Activated CD8-positive, alpha-beta T cell treated with anti-CD3 and anti-CD28 coated beads, Interleukin-2, amount 10 ng/mL, durations not matched to agents 7 days and 5 days (primary cell): Measurements from ENCODE around the gene HSP90B1. TPM values are rescaled to one million over a fixed set of nuclear protein-coding genes. Genes with fewer than 3 reads are reported as not detected.

Experiments
- ATAC-seq: fragments of 150-1000 bp; cut with Tn5 transposase; one replicate; pipeline ENCODE4 v1.10.0; 2021; ENCODE audit warnings: moderate library complexity
- CTCF ChIA-PET: fragments of 350-600 bp; sonication (Branson Sonifier 250); formaldehyde crosslinking; loops from one replicate; lab custom pipeline; 2021; ENCODE audit warnings: antibody characterized with exemption; lab: Charles Lee
- POLR2A ChIA-PET: fragments of 350-600 bp; sonication (Branson Sonifier 250); formaldehyde crosslinking; loops from one replicate; lab custom pipeline; 2021; ENCODE audit warnings: antibody characterized with exemption; lab: Charles Lee
- DNase-seq: peaks from one replicate; pipeline ENCODE4 v3.0.0-alpha.2; 2020
- H3K27ac Mint-ChIP-seq: one replicate; pipeline ENCODE4 v1.8.0; 2021; ENCODE audit warnings: mild to moderate bottlenecking, mixed read lengths
- H3K27me3 Mint-ChIP-seq: one replicate; pipeline ENCODE4 v1.8.0; 2021; ENCODE audit warnings: low read depth, mixed read lengths
- H3K36me3 Mint-ChIP-seq: one replicate; pipeline ENCODE4 v1.8.0; 2021; ENCODE audit warnings: low read depth, mixed read lengths
- H3K4me1 Mint-ChIP-seq: one replicate; pipeline ENCODE4 v1.8.0; 2021; ENCODE audit warnings: low read depth, mixed read lengths
- H3K4me3 Mint-ChIP-seq: one replicate; pipeline ENCODE4 v1.8.0; 2021; ENCODE audit warnings: mild to moderate bottlenecking, mixed read lengths
- H3K9me3 Mint-ChIP-seq: one replicate; pipeline ENCODE4 v1.8.0; 2022; ENCODE audit warnings: mixed read lengths; ENCODE audit not compliant: insufficient read depth
- total RNA-seq, 2 experiments: library from RNA; stranded (reverse); gene quantifications; one replicate each; pipeline ENCODE4 v1.2.3, GENCODE V29; 2021

HSP90B1 gene
- total RNA-seq, 2 experiments from 2014 or later: 336 to 343 TPM

GRCh38 chr12:103905730-103906349 is 24.4 kb upstream of the HSP90B1 start:
- POLR2A ChIA-PET: interaction anchor here (0.8 kb wide), 1 partner anchor 9 kb away, joined by 3 read pairs; no protein-coding TSS in a partner anchor
- no peak for DNase-seq
- H3K4me1 Mint-ChIP-seq: peaks cover 28% of the 10 kb centered on the region

DNA sequence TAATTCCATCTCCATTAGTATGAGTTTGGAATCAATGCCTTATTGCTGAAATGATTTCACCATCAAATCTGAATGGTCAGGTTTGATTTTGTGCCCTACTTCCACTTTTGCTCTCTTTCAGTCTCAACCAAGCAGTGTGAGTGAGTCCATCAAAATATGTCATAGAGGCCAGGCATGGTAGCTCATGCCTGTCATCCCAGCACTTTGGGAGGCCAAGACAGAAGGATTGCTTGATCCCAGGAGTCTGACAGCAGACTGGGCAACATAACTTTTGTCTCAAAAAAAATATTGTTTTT is 22.0 kb upstream of the HSP90B1 start:
- no peak for DNase-seq
- ATAC-seq: no peak
- Mint-ChIP-seq H3K4me1 (peaks cover 13% of the 10 kb centered on the region), H3K36me3 (no peaks in the 10 kb centered on the region), H3K4me3 (no peak overlapping the region), H3K27ac (no peak overlapping the region), H3K27me3 (no peaks in the 10 kb centered on the region), H3K9me3 (no peaks in the 10 kb centered on the region)
- ChIA-PET CTCF (interaction anchor here (1.4 kb wide), 1 partner anchor 17 kb away, joined by 3 read pairs; no protein-coding TSS in a partner anchor), POLR2A (interaction anchor here (0.9 to 1.4 kb wide), 3 partner anchors 19 to 48 kb away, joined by 3 to 4 read pairs (median 3); no protein-coding TSS in a partner anchor)

More at GRCh38 chr12:103905730-103906349, 24.4 kb upstream of the HSP90B1 start:
- Mint-ChIP-seq H3K36me3 (no peaks in the 10 kb centered on the region), H3K9me3 (no peaks in the 10 kb centered on the region), H3K27me3 (no peaks in the 10 kb centered on the region), H3K27ac (peak overlapping the region; percentile 60), H3K4me3 (no peak overlapping the region)
- CTCF ChIA-PET: no interaction called here
- ATAC-seq: no peak

GRCh38 chr12:103908877-103909276 is 21.3 kb upstream of the HSP90B1 start:
- ATAC-seq: no peak
- H3K27me3 Mint-ChIP-seq: no peaks in the 10 kb centered on the region
- no peaks in the 10 kb centered on the region for H3K9me3 Mint-ChIP-seq
- H3K4me3 Mint-ChIP-seq: no peak overlapping the region
- no peak for DNase-seq
- ChIA-PET CTCF (no interaction called here), POLR2A (interaction anchor here (1.0 kb wide), 1 partner anchor 47 kb away, joined by 4 read pairs; no protein-coding TSS in a partner anchor)
- peaks cover 13% of the 10 kb centered on the region for H3K4me1 Mint-ChIP-seq
- H3K36me3 Mint-ChIP-seq: no peaks in the 10 kb centered on the region
- H3K27ac Mint-ChIP-seq: no peak overlapping the region

GRCh38 chr12:103909811-103910210 is 20.4 kb upstream of the HSP90B1 start:
- ChIA-PET POLR2A (no interaction called here), CTCF (no interaction called here)
- H3K9me3 Mint-ChIP-seq: no peaks in the 10 kb centered on the region
- no peak overlapping the region for H3K4me3 Mint-ChIP-seq
- DNase-seq (no peak), ATAC-seq (no peak)
- no peaks in the 10 kb centered on the region for H3K36me3 Mint-ChIP-seq
- H3K27me3 Mint-ChIP-seq: no peaks in the 10 kb centered on the region
- peaks cover 13% of the 10 kb centered on the region for H3K4me1 Mint-ChIP-seq
- H3K27ac Mint-ChIP-seq: no peak overlapping the region

- Mint-ChIP-seq H3K27ac (no peak overlapping the region), H3K9me3 (no peaks in the 10 kb centered on the region), H3K4me3 (no peak overlapping the region), H3K27me3 (no peaks in the 10 kb centered on the region), H3K36me3 (no peaks in the 10 kb centered on the region), H3K4me1 (peaks cover 5% of the 10 kb centered on the region)
- ATAC-seq (no peak), DNase-seq (no peak)
- ChIA-PET POLR2A (interaction anchor here (1.1 kb wide), 1 partner anchor 12 kb away, joined by 3 read pairs; no protein-coding TSS in a partner anchor), CTCF (interaction anchor here (1.4 kb wide), 1 partner anchor 12 kb away, joined by 3 read pairs; no protein-coding TSS in a partner anchor)
Measured at GRCh38 chr12:103912069-103912468, 18.1 kb upstream of the HSP90B1 start.

- Mint-ChIP-seq H3K9me3 (no peaks in the 10 kb centered on the region), H3K27ac (no peak overlapping the region), H3K4me1 (no peaks in the 10 kb centered on the region), H3K36me3 (no peaks in the 10 kb centered on the region), H3K27me3 (no peaks in the 10 kb centered on the region), H3K4me3 (no peak overlapping the region)
- POLR2A ChIA-PET: interaction anchor here (0.9 to 1.1 kb wide), 2 partner anchors 11 to 17 kb away, joined by 3 to 4 read pairs; partner anchors contain the start of gene HSP90B1
- CTCF ChIA-PET: interaction anchor here (1.4 to 4.1 kb wide), 2 partner anchors 10 to 11 kb away, joined by 3 to 10 read pairs; no protein-coding TSS in a partner anchor
- no peak for ATAC-seq
- DNase-seq: no peak
Measured at GRCh38 chr12:103913100-103913499, 17.1 kb upstream of the HSP90B1 start.

DNA sequence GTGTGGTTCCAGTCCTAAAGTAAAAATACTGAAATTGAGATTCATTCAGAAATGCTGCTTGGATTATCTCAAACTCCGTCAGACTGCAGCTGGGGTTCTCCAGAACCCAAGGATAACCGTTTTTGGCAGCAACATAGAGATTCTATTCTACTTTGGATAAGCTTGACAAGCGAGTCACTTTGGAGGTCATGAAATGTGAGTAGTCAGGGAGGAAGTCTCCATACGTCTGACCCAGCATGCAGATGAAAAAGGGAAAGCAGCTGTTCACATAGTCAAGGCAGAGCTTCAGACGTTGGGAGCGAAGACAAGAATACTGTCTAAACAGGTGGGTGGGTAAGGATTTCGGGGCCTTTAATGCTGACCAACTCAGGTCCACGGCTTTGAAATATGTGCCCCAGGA is 14.9 kb upstream of the HSP90B1 start:
- POLR2A ChIA-PET: no interaction called here
- no peaks in the 10 kb centered on the region for H3K27me3 Mint-ChIP-seq
- H3K27ac Mint-ChIP-seq: no peak overlapping the region
- no peak for ATAC-seq
- H3K36me3 Mint-ChIP-seq: no peaks in the 10 kb centered on the region
- H3K9me3 Mint-ChIP-seq: no peaks in the 10 kb centered on the region
- H3K4me1 Mint-ChIP-seq: no peaks in the 10 kb centered on the region
- CTCF ChIA-PET: interaction anchor here (1.4 to 4.1 kb wide), 4 partner anchors 12 to 193 kb away, joined by 3 to 10 read pairs (median 5); no protein-coding TSS in a partner anchor
- no peak for DNase-seq
- H3K4me3 Mint-ChIP-seq: no peak overlapping the region

DNA sequence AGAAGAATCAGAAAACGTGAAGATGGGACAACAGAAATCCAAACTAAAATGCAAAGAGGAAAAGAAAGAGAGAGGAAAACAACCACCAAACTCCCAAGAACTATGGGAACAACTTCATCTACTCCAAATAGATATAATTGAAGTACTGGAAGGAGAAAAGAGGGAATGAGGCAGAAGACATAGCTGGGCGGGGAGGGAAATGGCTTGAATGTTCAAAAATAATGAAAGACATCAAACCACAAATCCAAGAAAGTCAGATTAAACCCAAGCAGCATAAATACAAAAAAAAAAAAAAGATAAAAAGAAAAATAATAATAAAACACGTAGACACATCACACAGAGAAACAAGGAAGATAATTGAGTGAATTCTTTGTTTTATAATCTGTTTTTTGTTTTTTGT is 12.3 kb upstream of the HSP90B1 start:
- Mint-ChIP-seq H3K4me3 (no peak overlapping the region), H3K9me3 (no peaks in the 10 kb centered on the region), H3K36me3 (no peaks in the 10 kb centered on the region), H3K27ac (no peak overlapping the region), H3K27me3 (no peaks in the 10 kb centered on the region), H3K4me1 (no peaks in the 10 kb centered on the region)
- ChIA-PET POLR2A (interaction anchor here (1.2 kb wide), 1 partner anchor 12 kb away, joined by 4 read pairs; the partner anchor contains the start of gene HSP90B1), CTCF (interaction anchor here (1.7 kb wide), 1 partner anchor 34 kb away, joined by 6 read pairs; no protein-coding TSS in a partner anchor)
- ATAC-seq: no peak
- DNase-seq: no peak

DNA sequence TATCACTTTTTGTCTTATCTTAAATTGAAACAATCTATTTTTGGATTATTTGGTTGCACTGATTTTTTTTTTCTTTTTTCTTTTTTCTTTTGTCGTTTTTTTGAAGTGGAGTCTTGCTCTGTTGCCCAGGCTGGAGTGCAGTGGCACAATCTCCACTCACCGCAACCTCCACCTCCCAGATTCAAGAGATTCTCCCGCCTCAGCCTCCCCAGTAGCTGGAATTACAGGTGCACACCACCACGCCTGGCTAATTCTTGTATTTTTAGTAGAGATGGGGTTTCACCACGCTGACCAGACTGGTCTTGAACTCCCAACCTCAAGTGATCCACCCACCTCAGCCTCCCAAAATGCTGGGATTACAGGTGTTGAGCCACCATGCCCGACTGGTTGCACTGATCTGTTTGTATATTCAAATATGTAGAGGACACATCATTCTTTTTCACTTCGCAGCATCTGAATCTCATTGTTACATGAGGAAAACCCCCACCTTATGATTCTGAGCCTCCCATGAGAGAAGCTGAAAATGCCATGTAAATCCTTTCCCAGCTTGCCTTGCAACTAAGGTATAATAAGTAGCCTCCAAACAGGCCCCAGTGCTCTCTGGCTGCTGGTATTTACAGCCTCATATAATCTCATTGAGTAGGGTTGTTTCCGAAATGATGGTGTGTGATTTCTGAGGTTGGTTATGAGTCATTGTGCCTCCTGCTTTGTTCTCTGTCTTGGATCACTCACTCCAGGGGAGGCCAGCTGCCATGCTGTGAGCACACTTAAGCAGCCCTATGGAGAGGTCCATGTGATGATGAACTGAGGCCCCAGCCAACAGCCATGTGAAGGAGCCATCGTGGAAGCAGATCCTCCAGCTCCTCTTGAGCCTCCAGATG is 5.2 kb upstream of the HSP90B1 start:
- ATAC-seq (no peak), DNase-seq (peak; percentile 48)
- Mint-ChIP-seq H3K9me3 (no peaks in the 10 kb centered on the region), H3K36me3 (peaks cover 4% of the 10 kb centered on the region), H3K27me3 (no peaks in the 10 kb centered on the region), H3K27ac (peak overlapping the region; percentile 23), H3K4me3 (no peak overlapping the region), H3K4me1 (peaks cover 29% of the 10 kb centered on the region)
- ChIA-PET POLR2A (interaction anchor here (0.7 to 1.9 kb wide), 6 partner anchors 12 to 213 kb away, joined by 3 to 7 read pairs (median 4); partner anchors contain the start of genes NFYB and TDG), CTCF (interaction anchor here (1.0 to 2.7 kb wide), 7 partner anchors 8 to 183 kb away, joined by 3 to 10 read pairs (median 5); no protein-coding TSS in a partner anchor)

DNA sequence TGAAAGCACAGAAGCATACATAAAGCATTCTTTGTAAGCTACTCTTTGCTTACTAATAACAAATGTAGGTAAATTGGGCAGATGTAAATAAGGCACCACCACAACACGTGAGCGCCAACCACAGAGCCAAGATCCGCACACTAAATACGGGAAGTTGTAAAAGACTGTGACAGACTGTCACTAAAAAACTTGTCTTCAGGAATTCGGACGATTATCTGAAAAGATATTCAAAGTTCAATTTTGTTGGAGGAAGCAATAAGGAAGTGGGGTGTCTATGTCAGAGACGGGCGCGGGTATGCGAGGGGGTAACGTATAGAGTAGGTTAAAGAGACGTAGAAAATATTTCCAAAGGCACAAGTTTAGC is 1.5 kb upstream of the HSP90B1 start:
- Mint-ChIP-seq H3K9me3 (no peaks in the 10 kb centered on the region), H3K27ac (peak overlapping the region; percentile 99), H3K4me3 (peak overlapping the region; percentile 82), H3K4me1 (peaks cover 47% of the 10 kb centered on the region), H3K27me3 (peaks cover 2% of the 10 kb centered on the region), H3K36me3 (peaks cover 38% of the 10 kb centered on the region)
- ATAC-seq (peak; percentile 1), DNase-seq (peak; percentile 70)
- CTCF ChIA-PET: interaction anchor here (0.6 to 3.3 kb wide), 6 partner anchors 26 to 180 kb away, joined by 3 to 26 read pairs (median 8); partner anchors contain the start of gene TDG
- POLR2A ChIA-PET: interaction anchor here (0.8 to 4.5 kb wide), 6 partner anchors 21 to 530 kb away, joined by 3 to 60 read pairs (median 4); partner anchors contain the start of gene TDG
